Glomerular visceral epithelial cell (primary cell): ENCODE results near the gene IQSEC1.

Experiments
- DNase-seq: peaks from one replicate; pipeline ENCODE4 v3.0.0-alpha.2; 2016; ENCODE audit errors: extremely low spot score

Gene IQSEC1

DNA sequence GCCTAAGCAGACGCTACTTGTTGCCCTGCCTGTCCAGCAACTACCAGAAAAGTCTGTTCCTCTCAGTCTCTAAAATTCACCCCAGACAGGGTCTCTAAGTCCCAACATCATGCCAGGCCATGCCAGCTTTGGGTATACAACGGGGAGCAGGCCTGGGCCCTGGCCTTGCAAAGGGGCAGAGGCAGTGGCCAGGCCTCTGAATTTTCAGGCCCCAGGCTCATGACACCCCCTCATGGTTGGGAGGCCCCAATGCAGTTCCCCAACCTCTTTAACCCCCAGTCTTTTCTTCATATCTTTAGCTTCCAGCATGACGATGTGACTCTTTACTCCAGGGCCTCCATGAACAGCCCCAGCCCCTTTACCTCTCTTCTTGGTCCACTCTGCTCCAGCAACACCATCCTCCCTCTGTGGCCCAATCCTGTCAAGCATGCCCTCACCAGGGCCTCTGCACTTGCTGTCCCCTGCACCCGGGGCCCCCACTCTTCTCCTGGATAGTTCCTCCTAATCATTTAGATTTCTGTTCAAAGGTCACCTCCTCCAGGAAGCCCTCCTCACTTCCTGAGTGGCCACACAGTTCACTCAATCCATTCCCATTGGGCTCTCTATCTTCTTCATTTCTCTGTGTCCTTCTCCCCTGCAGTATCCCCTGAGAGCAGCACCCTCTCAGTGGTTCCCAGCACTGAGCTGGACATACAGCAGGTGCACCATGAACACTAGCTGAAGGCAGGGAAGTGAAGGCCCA, 4.8 kb downstream of the IQSEC1 start:
- no peak for DNase-seq

DNA sequence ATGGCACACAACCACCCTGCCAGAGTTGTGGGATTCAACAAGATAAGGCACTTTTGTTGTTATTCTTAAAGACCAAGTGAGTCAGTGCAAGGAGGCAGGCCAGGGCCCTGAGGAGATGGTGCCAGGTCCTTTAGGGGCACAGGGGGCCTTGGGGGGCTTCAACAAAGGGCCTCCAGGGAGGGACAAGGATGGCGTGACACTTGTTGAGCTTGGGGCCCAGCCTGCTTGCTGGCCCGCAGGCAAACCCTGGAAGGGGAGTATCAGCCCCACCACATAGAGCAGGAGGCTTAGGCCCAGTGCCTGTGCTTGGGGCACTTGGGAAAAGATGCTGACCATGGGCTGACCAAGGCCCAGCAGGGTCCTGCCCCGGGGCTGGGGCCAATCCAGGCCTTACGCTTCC, 5.5 kb downstream of the IQSEC1 start:
- DNase-seq, result no peak

DNA sequence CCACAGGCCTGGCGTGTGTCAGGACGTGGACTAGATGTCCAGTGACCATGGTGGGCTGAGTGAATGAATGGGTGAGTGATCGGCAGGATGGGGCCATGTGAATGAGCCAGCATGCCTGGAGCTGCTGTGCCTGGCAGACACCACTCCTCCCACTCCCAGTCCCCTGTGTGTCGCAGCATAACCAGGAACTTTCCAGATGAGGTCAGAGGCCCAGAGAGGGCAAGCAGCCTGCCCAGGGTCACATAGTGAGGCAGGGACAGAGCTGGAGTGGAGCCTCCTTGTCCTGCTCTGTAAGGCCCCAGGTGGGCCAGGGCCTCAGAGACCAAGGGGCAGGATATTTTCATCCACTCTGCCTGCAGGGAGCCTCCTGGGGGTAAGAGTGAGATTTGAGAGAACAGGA, 6.4 kb downstream of the IQSEC1 start:
- no peak for DNase-seq

DNA sequence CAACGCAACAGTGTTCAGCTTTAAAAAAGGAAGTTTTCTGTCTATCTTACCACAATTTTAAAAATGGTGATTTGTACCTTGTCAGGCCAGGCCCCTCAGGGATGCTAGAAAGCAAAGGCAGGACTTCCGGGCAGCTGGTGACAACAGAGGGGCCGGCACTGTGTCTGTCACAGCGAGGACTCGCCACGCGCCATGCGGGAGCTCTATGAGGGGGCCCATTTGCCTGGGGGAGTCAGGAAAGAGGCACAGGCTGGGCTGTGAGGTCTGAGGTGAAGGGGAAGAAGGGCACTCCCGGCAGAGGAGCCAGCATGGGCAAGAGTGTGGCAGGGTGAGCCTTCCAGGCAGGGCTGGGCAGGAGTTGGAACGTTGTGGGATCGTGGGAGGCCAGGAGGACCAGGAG, 7.0 kb downstream of the IQSEC1 start:
- DNase-seq, result no peak

- no peak for DNase-seq
Observed at GRCh38 chr3:13065727-13066126, 7.5 kb downstream of the IQSEC1 start.

GRCh38 chr3:13064964-13065363, 8.3 kb downstream of the IQSEC1 start:
- DNase-seq, result no peak

DNA sequence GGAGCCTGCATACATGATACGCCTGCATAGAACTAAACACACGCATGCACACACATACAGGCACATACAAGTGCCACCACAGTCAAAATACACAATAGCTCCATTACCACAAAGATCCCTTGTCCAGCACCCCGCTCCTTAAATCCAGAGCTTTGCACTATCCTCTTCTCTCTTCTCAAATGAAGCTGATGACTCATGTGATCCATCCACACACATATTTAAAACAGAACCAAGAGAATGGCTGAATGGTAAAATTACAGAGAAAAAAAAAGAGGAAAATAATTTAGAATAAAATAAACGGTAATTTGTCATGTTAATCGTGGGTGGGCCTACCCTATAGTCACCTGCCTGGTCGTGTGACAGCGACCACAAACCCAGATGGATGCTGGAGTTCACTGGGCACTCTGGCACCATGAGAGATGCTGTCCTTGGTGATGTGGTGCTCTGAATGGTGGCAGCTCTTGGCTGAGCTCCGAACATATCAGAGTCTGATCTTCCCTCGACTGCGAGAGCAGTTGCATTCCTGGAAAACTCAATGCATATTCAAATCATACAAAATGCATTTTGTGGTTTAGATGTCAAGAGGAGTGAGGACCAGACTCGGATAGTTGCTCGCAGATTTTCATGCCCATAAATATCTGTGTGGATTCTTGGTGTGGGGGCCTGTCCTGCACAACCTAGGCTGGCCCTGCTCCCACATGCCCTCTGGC, 8.9 kb downstream of the IQSEC1 start:
- DNase-seq, result no peak

GRCh38 chr3:13063225-13063624, 10.0 kb downstream of the IQSEC1 start:
- peak; percentile 21 for DNase-seq

- DNase-seq, result no peak
Observed at GRCh38 chr3:13062647-13063046, 10.6 kb downstream of the IQSEC1 start.

DNA sequence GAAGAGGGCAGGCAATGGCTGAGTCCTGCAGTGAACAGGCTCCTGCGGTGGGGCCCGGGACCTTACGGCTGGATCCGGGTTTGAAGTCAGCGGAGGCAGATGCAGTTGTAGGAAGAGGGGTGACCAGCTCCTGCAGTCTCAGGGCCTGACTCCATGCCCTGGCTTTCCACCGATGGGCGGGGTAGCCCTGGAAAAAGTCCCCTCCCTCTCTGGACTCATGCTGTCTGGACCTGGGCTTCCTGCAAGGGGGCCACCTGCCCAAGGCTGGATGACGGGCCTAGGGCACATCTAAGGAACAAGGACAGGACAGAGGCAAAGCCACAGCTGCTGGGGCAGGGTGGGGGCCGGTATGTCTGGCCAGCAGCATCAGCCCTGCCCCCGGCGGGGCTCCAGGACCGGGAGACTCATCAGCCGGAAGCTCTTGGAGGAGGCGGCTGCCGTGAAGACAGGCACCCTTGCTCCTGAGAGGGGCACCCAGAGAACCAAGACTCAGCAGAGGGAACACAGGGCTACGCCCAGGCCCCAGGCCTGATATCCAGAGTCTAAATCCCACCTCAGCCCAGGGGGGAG, 12.8 kb downstream of the IQSEC1 start:
- DNase-seq, result no peak

GRCh38 chr3:13058346-13059120, 14.7 kb downstream of the IQSEC1 start:
- DNase-seq, result no peak

- no peak for DNase-seq
Observed at GRCh38 chr3:13057282-13058040, 15.8 kb downstream of the IQSEC1 start.

DNA sequence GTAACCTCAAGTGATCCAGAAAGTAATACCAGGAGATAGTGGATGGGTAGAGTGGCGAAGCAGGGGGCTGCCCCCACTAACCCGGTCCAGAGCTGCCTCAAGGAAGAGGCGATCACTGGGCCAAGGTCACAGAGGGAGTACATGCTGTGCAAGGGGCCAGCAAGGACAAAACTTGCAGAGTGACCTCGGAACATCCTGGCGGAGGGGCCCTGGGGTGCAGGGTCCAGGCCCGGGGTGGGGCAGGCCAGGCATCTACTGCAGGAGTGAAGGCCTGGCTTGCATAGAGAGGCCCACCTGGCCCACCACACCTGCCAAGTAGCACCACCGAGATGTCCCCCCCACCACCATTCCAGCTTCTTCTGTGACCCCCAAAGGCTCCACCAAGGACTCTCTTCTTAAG, 17.6 kb downstream of the IQSEC1 start:
- DNase-seq, result no peak

- no peak for DNase-seq
Observed at GRCh38 chr3:13054341-13055285, 18.6 kb downstream of the IQSEC1 start.

DNA sequence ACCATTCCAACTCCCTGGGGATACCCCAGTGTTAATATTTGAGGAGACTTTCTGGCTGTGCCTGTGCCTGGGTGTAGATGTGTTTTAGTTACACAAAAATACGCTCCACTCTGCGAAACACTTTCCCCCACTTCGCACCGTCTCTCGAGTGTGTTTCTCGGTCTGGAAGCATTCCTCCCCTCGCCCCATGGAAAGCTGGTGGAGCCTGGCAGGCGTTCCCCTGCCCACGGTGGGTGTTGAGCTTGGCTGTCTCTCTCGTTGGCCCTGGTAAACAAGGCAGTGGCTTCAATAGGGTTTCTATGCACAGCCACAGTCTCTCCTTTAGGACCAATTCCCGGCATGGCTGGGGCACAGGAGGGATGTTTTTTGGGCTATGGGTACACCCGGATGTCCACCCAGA, 19.3 kb downstream of the IQSEC1 start:
- no peak for DNase-seq

DNA sequence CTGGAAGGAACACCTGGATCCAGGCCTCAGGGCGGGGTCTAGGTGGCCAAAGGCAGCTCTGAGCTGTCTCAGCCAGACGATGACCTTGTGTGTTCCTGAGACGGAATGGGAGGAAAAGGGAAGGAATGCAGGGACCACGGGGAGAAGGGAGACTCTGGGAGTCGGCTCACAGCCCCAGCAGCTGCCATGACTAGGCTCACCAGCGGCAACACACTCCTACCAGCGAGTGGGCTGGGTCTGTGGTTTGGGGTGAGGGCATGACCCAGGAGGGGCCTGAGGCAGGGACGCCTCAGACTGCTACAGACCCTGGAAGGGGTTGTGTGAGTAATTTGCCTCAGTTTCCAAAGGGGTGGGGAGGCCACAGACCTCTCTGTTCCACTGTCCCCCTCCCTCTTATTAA, 19.8 kb downstream of the IQSEC1 start:
- no peak for DNase-seq

DNA sequence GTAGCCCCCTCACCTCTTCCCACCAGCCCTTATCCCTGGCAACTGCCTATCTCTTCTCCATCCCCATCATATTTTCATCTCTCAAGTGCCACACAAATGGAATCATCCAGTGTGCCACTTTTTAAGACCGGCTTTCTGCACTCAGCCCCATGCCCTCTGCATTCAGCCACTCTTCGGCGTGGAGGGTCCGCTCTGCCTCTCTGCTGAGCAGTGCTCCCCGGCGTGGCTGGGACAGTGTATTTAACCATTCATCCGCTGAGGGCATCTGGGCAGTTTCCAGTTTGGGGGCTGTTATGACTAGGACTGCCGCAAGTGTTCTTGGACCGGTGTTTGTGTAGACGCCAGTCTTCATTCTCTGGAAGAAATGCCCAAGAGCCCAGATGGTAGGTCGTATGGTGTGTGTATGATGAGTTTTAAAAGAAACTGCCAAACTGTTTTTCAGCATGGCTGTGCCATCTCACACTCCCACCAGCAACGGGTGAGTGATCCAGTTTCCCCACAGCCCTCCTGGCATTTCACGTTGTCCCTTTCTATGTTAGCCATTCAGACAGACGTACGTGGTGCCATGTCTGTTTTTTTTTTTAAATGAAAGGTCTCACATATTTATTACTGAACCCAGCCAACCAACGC, 20.9 kb downstream of the IQSEC1 start:
- DNase-seq, result no peak

DNA sequence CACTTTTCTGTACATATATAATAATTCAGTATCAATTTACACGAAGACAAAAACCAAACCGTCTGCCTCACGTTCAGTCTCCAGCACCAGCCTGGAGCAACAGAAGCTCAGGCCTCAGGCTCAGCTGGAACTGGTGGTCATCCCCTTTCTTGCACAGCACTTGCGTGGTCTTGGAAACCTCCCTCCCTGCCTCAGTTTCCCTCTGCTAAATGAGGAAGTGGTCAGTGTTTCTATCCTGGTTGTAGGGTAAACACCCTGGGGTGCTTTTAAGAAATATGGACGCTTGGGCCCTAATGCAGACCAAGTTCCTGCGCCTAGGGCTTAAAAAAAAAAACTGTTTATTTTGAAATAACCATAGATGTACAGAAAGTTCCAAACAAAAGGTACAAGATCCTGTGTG, 21.6 kb downstream of the IQSEC1 start:
- DNase-seq, result no peak

DNA sequence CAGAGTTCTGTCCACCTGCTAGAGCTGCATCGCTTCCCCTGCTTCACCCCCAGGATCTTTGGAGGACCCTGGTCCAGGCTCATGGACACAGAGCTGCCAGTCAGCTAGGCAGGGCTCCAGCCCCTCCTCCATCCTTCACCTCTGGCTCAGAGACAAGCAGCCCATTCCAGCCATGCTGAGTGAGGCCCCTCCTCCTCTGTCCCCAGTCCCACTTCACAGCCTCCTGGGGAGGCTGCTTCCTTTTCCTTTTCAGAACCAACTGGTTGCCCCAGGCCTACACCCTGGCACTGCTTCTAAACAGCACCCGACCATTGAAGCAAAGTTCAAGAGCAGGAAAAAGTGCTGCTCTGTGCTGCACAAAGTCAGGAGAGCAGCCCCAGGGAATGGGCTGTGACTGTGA, 22.2 kb downstream of the IQSEC1 start:
- no peak for DNase-seq

DNA sequence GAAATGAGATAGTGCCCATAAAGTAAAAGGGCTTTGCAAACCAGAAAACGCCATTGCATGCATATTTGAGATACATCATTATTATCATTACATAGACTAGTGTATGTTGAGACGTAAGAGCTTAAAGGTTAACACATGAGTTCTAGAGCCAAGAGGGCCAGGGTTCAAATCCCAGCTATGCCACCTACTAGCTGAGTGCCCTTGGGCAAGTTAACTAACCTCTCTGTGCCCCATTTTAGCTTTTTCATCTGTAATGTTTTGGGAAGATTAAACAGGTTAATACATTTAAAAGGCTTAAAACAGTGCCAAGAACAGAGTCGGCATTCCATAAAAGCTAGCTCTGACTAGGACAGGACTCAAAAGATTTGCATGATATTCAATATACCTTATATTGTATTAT, 22.8 kb downstream of the IQSEC1 start:
- DNase-seq, result no peak
